Measurements from ENCODE around the gene IFI16.

GRCh38 chr1:159040206-159040605 lies 30.5 kb downstream of the IFI16 start:
- TF ChIP-seq CTCF (conservative IDR thresholded peaks at IDR 0.05; ENCODE audit: low read length) (no peak), EZH2phosphoT487 (IDR thresholded peaks at IDR 0.05; ENCODE audit: borderline replicate concordance) (no peak)

Data from Loucy (cell line).